ENCODE data around the gene CENPE.
"Not testable (repeated sequence)": the region's sequence is repeated elsewhere in the genome, so short reads cannot be mapped to it uniquely, and the experiment has no call there.

CENPE gene

GRCh38 chr4:103199009-103199408, 866 bp upstream of the CENPE start:
- no peak for TF ChIP-seq CTCF (IDR thresholded peaks at IDR 0.05; ENCODE audit: borderline replicate concordance, insufficient read depth, low read depth, low read length)
- H3K4me3 ChIP-seq (ENCODE audit: low read depth, low read length), result no peak overlapping the region

- TF ChIP-seq CTCF (IDR thresholded peaks at IDR 0.05; ENCODE audit: borderline replicate concordance, insufficient read depth, low read depth, low read length), result no peak
- peak overlapping the region; percentile 97 for H3K4me3 ChIP-seq (ENCODE audit: low read depth, low read length)
These were observed 405 bp downstream of the CENPE start for GRCh38 chr4:103197765-103198110.

- no peak overlapping the region for H3K4me3 ChIP-seq (ENCODE audit: low read depth, low read length)
- no peak for TF ChIP-seq CTCF (IDR thresholded peaks at IDR 0.05; ENCODE audit: borderline replicate concordance, insufficient read depth, low read depth, low read length)
These were observed 4.7 kb downstream of the CENPE start for GRCh38 chr4:103193457-103193856.

- TF ChIP-seq CTCF (IDR thresholded peaks at IDR 0.05; ENCODE audit: borderline replicate concordance, insufficient read depth, low read depth, low read length), result no peak
These were observed 27.1 kb downstream of the CENPE start for GRCh38 chr4:103171006-103171405.

GRCh38 chr4:103169750-103170149, 28.4 kb downstream of the CENPE start:
- H3K4me3 ChIP-seq (ENCODE audit: low read depth, low read length), result not testable (repeated sequence)

More at GRCh38 chr4:103171006-103171405, 27.1 kb downstream of the CENPE start:
- no peak overlapping the region for H3K4me3 ChIP-seq (ENCODE audit: low read depth, low read length)

GRCh38 chr4:103168993-103169392, 29.1 kb downstream of the CENPE start:
- TF ChIP-seq CTCF (IDR thresholded peaks at IDR 0.05; ENCODE audit: borderline replicate concordance, insufficient read depth, low read depth, low read length), result no peak
- no peak overlapping the region for H3K4me3 ChIP-seq (ENCODE audit: low read depth, low read length)

- TF ChIP-seq CTCF (IDR thresholded peaks at IDR 0.05; ENCODE audit: borderline replicate concordance, insufficient read depth, low read depth, low read length), result no peak
These were observed 36.0 kb downstream of the CENPE start for GRCh38 chr4:103162176-103162575.

GRCh38 chr4:103158760-103159159, 39.4 kb downstream of the CENPE start:
- TF ChIP-seq CTCF (IDR thresholded peaks at IDR 0.05; ENCODE audit: borderline replicate concordance, insufficient read depth, low read depth, low read length), result no peak
- H3K4me3 ChIP-seq (ENCODE audit: low read depth, low read length), result no peak overlapping the region

More at GRCh38 chr4:103162176-103162575, 36.0 kb downstream of the CENPE start:
- H3K4me3 ChIP-seq (ENCODE audit: low read depth, low read length), result no peak overlapping the region
